Measurements from ENCODE around the gene KRTAP5-5.

KRTAP5-5 gene

DNA sequence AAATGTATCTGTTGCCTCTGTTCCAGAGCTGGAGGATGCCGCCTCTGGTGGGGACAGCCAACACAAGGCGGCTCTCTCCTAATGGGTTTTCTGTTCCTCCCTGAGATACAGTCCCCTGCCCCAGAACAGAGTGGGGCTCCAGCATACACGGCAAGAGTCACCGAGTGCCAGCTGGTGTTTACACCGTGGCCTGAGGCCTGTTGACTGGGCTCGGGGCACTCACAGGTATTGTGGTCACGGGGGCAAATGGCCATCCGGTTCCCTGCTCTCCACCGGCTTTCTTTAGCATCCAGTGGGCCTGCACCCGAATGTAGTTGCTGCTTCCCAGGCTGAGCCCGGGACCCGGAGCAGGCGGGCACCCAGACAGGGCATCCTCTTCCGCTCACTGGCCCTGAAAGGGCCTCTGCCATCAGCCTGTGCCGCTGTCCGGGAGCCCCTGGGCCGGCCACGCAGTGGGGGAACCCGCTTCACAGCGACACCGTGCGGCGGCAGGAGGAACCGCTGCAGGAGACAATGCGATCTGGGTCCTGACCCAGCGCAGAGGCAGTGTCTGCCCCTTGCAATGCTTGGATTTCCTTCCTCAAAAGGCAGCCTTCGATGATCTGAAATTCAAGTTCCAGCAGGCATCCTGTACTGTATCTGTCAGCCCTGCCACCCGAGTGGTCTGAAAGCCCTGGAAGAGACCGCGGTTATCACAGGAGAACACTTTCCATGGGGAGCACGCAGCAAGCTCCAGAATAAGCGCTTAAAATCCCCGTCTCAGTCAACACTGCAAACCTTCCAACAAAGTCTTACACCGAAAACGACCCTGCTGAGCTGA, 859 bp upstream of the KRTAP5-5 start:
- Mint-ChIP-seq H3K4me1 (ENCODE audit: low read depth) (peaks cover 8% of the 10 kb centered on the region), H3K4me3 (no peak overlapping the region), H3K27ac (no peak overlapping the region), H3K36me3 (no peaks in the 10 kb centered on the region), H3K27me3 (peaks cover 18% of the 10 kb centered on the region), H3K9me3 (ENCODE audit: low read depth) (no peaks in the 10 kb centered on the region)

DNA sequence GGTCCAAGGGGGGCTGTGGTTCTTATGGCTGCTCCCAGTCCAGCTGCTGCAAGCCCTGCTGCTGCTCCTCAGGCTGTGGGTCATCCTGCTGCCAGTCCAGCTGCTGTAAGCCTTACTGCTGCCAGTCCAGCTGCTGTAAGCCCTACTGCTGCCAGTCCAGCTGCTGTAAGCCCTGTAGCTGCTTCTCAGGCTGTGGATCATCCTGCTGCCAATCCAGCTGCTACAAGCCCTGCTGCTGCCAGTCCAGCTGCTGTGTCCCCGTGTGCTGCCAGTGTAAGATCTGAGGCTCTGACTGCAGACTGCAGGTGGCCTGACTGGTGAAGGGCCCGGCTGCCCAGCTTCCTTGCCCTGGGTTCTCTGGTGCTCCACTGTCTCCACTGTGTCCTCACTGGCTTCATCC, 696 bp downstream of the KRTAP5-5 start:
- Mint-ChIP-seq H3K27me3 (peaks cover 18% of the 10 kb centered on the region), H3K36me3 (no peaks in the 10 kb centered on the region), H3K4me1 (ENCODE audit: low read depth) (peaks cover 8% of the 10 kb centered on the region), H3K27ac (no peak overlapping the region), H3K9me3 (ENCODE audit: low read depth) (no peaks in the 10 kb centered on the region), H3K4me3 (no peak overlapping the region)

DNA sequence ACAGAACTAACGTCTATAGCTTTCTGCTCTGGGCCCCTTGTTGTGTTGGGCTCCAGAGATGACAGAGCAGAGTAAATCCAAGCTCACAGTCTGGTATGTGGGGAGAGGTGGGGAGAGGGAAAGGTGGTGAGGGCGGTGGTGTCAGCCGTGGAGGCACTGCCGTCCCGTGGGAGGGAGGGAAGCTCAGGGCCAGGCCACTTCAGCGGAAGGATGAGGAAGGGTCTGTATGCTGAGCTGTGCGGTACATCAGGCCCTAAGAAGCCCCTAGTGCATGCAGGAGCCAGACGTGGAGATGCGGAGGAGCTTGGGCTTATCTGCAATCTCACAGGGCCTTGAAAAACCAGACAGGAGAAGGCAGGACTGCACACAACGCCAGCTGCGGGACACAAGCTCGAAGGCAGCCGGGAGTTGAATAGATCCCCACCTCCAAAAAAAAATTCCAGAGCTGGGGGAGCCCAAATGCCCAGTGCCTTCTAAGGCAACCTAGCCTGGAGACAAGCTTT, 1.5 kb downstream of the KRTAP5-5 start:
- Mint-ChIP-seq H3K9me3 (ENCODE audit: low read depth) (no peaks in the 10 kb centered on the region), H3K36me3 (no peaks in the 10 kb centered on the region), H3K4me3 (no peak overlapping the region), H3K27ac (no peak overlapping the region), H3K27me3 (peaks cover 18% of the 10 kb centered on the region), H3K4me1 (ENCODE audit: low read depth) (peaks cover 8% of the 10 kb centered on the region)

DNA sequence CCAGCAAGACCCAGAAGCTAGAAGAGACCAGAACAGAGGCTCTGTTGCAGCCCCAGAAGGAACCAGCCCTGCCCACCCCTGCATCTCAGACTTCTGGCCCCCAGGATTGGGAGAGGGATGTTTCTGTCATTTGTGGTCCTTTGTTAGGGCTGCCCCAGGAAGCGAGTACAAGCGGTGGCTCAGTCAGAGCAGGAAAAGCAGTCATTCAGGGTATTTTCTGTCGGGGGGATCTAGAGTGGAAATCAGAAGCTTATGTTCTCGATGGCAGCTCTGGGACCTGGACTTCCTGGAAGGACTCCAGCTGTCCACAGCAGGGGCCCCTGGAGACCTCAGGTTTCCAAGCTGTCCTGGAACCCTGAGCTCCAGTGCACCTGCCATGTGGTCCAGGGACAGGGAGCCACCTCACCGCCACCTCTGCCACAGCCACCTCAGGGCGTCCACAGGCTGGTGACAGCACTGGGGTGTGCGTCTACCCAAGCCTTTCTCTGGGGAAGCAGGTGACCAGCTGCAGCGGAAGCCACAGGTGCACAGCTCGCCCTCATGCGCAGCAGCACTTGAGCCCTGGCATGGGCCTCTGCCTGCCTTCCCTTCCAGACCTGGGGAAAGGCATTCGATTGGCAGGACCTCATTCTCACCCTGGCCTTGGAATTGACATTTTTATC, 2.6 kb downstream of the KRTAP5-5 start:
- peaks cover 18% of the 10 kb centered on the region for H3K27me3 Mint-ChIP-seq

DNA sequence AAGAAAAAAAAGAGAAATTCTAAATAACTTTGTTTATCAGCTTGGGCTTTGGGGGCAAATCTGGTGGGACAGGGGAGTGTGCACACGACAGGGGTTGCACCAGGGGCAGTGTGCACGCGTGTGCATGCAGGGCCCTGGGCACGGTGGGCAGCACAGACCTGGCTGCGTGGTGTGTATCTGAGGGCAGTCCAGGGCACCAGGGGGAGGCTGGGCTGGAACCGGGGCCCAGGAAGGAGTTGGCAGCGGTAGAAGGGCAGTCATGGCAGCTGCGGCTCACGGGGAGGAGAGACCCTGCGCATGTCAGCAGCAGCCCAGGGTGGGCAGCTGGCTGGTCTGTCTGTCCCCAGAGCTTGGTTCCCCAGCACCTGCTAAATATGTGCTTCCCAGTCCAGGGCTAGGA, 4.3 kb downstream of the KRTAP5-5 start:
- H3K27me3 Mint-ChIP-seq: peaks cover 17% of the 10 kb centered on the region
- no peak overlapping the region for H3K27ac Mint-ChIP-seq
- H3K9me3 Mint-ChIP-seq (ENCODE audit: low read depth): no peaks in the 10 kb centered on the region
- no peak overlapping the region for H3K4me3 Mint-ChIP-seq
- H3K4me1 Mint-ChIP-seq (ENCODE audit: low read depth): peaks cover 6% of the 10 kb centered on the region
- no peaks in the 10 kb centered on the region for H3K36me3 Mint-ChIP-seq

More for the DNA sequence above, 2.6 kb downstream of the KRTAP5-5 start:
- Mint-ChIP-seq H3K27ac (no peak overlapping the region), H3K9me3 (ENCODE audit: low read depth) (no peaks in the 10 kb centered on the region), H3K36me3 (no peaks in the 10 kb centered on the region), H3K4me1 (ENCODE audit: low read depth) (peaks cover 8% of the 10 kb centered on the region), H3K4me3 (no peak overlapping the region)

DNA sequence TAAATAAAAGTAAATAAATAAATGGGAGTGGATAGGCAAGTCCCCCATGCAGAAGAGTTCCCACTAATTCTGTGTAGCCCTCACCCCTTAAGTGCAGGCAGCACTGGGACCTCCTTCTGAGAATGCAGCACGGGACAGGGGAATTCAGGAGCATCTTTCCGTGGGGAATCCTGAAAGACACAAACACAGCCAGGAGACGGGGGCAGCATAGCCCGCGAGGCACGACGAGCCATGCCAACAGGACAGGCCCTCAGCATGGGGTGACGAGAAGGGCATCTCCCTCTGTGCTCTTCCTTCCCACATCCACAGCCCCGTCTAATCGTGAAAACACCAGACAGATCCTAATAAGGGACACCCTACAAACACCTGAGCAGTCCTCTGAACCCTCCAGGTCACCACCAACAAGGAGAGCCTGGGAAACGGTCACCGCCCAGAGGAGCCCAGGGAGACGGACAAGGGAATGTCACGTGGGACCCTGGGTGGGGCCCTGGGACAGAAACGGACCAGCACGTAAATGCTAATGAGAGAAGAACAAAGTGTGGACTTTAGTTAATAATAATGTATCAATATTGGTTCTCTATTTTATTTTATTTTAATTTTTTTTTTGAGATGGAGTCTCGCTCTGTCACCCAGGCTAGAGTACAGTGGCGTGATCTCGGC, 6.8 kb downstream of the KRTAP5-5 start:
- peaks cover 12% of the 10 kb centered on the region for H3K27me3 Mint-ChIP-seq
- no peak overlapping the region for H3K27ac Mint-ChIP-seq
- H3K9me3 Mint-ChIP-seq (ENCODE audit: low read depth): no peaks in the 10 kb centered on the region
- no peak overlapping the region for H3K4me3 Mint-ChIP-seq
- H3K4me1 Mint-ChIP-seq (ENCODE audit: low read depth): peaks cover 7% of the 10 kb centered on the region
- H3K36me3 Mint-ChIP-seq: no peaks in the 10 kb centered on the region

DNA sequence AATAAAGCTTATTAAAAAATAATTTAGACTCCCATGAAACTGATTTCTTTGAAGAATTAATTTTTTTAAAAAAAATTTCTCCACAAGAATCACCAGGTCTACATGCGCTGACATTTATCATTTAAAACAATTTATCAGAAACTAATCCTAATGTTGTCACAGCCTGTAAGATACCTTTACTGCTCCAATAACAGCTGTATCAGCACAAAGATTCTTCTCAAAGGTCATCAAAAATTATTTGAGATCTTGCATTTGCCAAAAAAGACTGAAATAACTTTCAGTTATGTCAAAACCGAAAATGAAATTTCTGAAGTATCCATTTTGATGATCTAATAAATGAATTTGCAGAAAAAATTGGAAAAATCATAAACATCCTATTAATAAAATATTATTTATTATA, 8.1 kb downstream of the KRTAP5-5 start:
- Mint-ChIP-seq H3K9me3 (ENCODE audit: low read depth) (no peaks in the 10 kb centered on the region), H3K36me3 (no peaks in the 10 kb centered on the region), H3K4me1 (ENCODE audit: low read depth) (peaks cover 2% of the 10 kb centered on the region), H3K27ac (no peak overlapping the region), H3K4me3 (no peak overlapping the region), H3K27me3 (peaks cover 6% of the 10 kb centered on the region)

DNA sequence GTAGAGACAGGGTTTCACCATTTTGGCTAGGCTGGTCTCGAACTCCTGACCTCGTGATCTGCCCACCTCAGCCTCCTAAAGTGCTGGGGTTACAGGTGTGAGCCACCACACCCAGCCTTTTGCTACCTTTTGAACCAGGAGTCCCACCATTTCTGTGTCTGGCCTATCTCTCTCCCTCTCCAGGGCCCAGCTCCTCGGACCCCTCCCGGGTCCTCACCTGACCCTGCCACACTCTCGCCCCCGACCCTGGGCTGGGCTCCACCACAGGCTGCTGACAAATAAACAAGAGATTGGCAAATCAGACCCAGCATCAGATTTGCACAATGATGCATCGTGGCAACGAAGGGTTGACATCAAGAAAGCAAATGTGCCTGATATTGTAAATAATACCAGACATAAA, 8.8 kb downstream of the KRTAP5-5 start:
- H3K9me3 Mint-ChIP-seq (ENCODE audit: low read depth): no peaks in the 10 kb centered on the region
- H3K4me3 Mint-ChIP-seq: no peak overlapping the region
- H3K27me3 Mint-ChIP-seq: peaks cover 3% of the 10 kb centered on the region
- peaks cover 2% of the 10 kb centered on the region for H3K4me1 Mint-ChIP-seq (ENCODE audit: low read depth)
- H3K27ac Mint-ChIP-seq: no peak overlapping the region
- no peaks in the 10 kb centered on the region for H3K36me3 Mint-ChIP-seq

DNA sequence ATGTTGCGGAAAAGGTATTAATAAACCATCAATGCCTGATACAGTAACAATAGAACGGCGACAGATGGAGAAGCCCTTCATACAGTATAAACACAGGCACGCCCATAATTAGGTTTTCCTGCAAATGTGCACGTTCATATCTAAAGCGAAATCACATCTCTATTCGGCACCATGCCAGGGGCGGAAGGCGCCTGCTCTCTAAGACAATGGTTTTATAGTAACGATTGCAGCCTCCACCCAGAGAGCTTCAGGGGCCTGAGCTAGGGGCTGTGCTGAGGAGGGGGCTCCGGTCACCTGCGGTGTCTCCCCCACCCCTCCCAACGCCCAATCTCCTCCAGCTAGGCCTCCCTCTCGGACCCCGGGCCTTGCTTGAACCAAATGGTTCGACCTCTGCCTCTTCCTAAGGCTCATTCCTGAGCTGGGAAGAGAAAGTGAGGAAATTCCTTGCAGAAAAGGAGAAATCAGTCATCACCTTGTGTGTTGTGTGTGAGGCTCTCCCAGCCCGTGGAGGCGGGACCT, 9.6 kb downstream of the KRTAP5-5 start:
- H3K4me1 Mint-ChIP-seq (ENCODE audit: low read depth): peaks cover 2% of the 10 kb centered on the region
- H3K4me3 Mint-ChIP-seq: no peak overlapping the region
- no peaks in the 10 kb centered on the region for H3K36me3 Mint-ChIP-seq
- H3K27ac Mint-ChIP-seq: no peak overlapping the region
- peaks cover 4% of the 10 kb centered on the region for H3K27me3 Mint-ChIP-seq
- H3K9me3 Mint-ChIP-seq (ENCODE audit: low read depth): no peaks in the 10 kb centered on the region

DNA sequence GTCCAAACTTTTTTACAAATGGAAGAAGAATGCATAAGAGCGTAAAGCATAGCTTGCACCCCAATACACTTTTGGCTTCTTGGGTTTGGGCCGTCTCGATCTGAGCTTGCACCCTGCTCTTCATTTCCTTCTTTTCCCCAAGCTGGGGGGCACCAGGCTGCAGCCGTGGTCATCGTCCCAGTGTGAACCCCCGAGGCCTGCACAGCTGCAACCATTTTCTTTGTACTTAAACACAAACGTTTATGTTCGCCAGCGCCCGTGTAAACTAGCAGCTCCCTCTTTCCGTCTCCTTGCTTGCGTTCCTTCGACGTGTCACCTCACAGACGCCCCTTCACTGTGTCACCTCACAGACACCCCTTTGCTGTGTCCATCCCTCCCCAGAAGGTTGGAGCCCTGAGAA, 10.1 kb downstream of the KRTAP5-5 start:
- no peaks in the 10 kb centered on the region for H3K9me3 Mint-ChIP-seq (ENCODE audit: low read depth)
- H3K36me3 Mint-ChIP-seq: no peaks in the 10 kb centered on the region
- peaks cover 2% of the 10 kb centered on the region for H3K4me1 Mint-ChIP-seq (ENCODE audit: low read depth)
- no peak overlapping the region for H3K4me3 Mint-ChIP-seq
- peaks cover 6% of the 10 kb centered on the region for H3K27me3 Mint-ChIP-seq
- no peak overlapping the region for H3K27ac Mint-ChIP-seq

DNA sequence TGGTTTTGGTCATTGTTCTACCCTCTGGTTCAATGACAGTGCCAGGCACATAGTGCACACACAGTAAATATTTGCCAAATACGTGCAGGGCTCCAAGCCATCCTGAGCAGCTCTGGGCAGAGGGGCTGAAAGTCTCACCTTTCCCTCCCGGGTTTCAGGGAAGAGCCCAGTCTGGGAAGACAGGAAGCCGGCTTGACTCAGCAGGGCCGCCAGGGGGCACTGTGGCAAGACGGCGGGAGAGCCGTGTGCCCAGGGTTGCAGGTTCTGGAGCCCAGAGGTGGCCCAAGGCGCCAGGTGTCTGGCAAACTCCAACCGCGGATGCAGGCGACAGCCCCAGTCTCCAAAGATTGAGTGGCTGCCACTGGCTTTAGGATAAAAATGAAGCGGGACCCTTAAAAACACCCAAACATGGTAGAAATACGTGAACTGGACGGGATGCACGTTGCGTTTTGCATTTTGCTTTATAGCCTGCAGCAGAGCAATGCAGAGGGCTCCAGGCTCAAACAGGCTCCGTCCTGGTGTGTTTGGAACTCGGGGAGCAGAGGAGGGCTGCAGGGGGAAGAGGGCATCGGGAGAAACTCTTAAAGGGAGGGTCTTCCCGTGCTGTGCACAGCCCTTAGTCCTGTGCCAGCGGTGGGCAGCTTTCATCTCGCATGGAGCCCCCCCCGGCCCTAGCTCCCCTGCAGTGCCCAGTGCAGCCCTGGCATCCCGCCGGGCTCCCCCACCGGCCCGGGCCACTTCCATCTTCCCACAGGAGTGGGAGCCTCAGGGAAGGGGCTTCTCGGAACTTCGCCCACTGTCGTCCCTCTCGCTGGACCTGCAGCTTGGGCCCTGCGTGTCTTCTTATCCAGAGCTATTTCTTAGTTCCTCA, 10.7 kb downstream of the KRTAP5-5 start:
- no peak overlapping the region for H3K4me3 Mint-ChIP-seq

DNA sequence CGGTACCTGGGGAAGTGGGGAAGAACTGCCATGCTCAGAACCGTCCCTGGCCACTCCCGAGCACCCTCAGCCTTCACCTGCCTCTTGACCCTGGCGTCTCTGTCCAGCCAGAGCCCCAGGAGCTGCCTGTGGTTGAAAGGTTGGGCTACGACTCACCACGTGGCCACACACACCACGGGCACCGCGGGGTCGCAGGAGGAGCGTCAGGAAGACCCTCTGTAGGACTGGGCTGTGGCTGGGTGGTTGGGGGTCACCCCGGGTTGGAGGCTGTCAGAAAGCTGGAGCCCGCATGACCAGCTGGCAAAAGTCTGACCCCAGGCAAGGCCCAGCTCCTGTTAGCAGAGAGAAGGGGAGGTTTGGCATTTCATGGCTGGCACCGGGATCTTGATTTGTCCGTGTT, 11.5 kb downstream of the KRTAP5-5 start:
- H3K27ac Mint-ChIP-seq: no peak overlapping the region
- H3K27me3 Mint-ChIP-seq: peaks cover 6% of the 10 kb centered on the region
- no peaks in the 10 kb centered on the region for H3K9me3 Mint-ChIP-seq (ENCODE audit: low read depth)
- no peak overlapping the region for H3K4me3 Mint-ChIP-seq
- peaks cover 2% of the 10 kb centered on the region for H3K4me1 Mint-ChIP-seq (ENCODE audit: low read depth)
- H3K36me3 Mint-ChIP-seq: no peaks in the 10 kb centered on the region

More for the DNA sequence above, 10.7 kb downstream of the KRTAP5-5 start:
- Mint-ChIP-seq H3K27me3 (peaks cover 6% of the 10 kb centered on the region), H3K36me3 (no peaks in the 10 kb centered on the region), H3K9me3 (ENCODE audit: low read depth) (no peaks in the 10 kb centered on the region), H3K4me1 (ENCODE audit: low read depth) (peaks cover 2% of the 10 kb centered on the region), H3K27ac (no peak overlapping the region)

DNA sequence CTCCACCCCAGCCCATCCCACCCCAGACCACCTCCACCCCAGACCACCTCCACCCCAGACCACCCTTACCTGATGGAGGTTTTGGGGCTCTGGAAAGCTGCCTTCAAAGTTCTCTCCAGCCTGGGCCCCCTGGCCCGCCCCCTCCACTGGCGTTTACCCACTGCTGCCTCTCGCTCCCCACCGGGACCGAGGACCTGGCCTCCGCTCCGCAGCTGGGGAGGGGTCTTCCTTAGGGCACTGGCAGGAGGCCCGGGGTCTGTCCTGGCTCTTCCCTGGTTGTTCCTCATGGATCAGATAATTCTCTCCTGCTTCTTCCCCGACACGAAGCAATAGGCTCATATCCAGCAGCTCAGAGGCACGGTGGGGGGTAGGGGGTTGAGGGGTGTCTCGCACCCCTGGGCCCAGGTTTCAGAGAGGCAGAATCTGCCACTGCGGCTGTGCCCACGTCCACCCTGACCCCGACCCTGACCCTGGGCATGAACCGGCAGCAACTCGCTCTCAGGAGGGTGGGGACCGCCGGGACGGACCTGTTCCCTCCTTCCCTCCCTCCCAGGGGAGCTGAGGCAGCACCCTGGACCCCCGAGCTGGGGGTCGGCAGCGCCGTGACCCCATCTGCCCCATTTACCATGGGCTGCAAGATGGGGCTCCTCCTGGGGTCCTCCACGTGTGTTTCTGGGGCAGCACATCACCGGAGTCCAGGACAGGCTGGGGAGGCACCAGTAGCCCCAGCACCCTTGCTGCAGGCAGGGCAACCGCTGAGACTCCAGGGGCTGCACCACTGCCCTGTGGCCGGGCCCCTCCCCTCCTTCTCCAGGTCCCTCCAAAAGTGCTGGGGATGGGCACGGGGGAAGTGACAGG, 12.9 kb downstream of the KRTAP5-5 start:
- H3K36me3 Mint-ChIP-seq: no peaks in the 10 kb centered on the region
- H3K27ac Mint-ChIP-seq: no peak overlapping the region
- H3K4me3 Mint-ChIP-seq: no peak overlapping the region
- peaks cover 2% of the 10 kb centered on the region for H3K4me1 Mint-ChIP-seq (ENCODE audit: low read depth)
- no peaks in the 10 kb centered on the region for H3K9me3 Mint-ChIP-seq (ENCODE audit: low read depth)
- peaks cover 9% of the 10 kb centered on the region for H3K27me3 Mint-ChIP-seq
